Osteoblast (primary cell): Measurements from ENCODE around the gene ARHGEF4. TPM values are rescaled to one million over a fixed set of nuclear protein-coding genes. Genes with fewer than 3 reads are reported as not detected.

ENCODE experiments used
- DNase-seq: peaks from one replicate; pipeline ENCODE4 v3.0.0; 2011; ENCODE audit warnings: low spot score, mixed read lengths; ENCODE audit not compliant: insufficient read length; ENCODE audit errors: missing footprints
- H2AFZ ChIP-seq: 2 replicates; pipeline ENCODE4 v1.6.0; 2011; ENCODE audit warnings: mild to moderate bottlenecking, low read length
- H3K27ac ChIP-seq: 2 replicates; pipeline ENCODE4 v1.5.1; 2011; ENCODE audit warnings: mild to moderate bottlenecking, low read depth, low read length, moderate library complexity
- H3K27me3 ChIP-seq: 2 replicates; pipeline ENCODE4 v1.6.0; 2012; ENCODE audit warnings: mild to moderate bottlenecking, control low read depth, inconsistent platforms, low read length, moderate library complexity; ENCODE audit not compliant: insufficient read depth
- H3K36me3 ChIP-seq: 2 replicates; pipeline ENCODE4 v1.5.1; 2011; ENCODE audit warnings: mild to moderate bottlenecking, low read length, control low read depth, moderate library complexity; ENCODE audit not compliant: insufficient read depth
- H3K4me1 ChIP-seq: 2 replicates; pipeline ENCODE4 v1.5.1; 2011; ENCODE audit warnings: mild to moderate bottlenecking, low read length, control low read depth, moderate library complexity; ENCODE audit not compliant: insufficient read depth
- H3K4me2 ChIP-seq: 2 replicates; pipeline ENCODE4 v1.6.0; 2011; ENCODE audit warnings: mild to moderate bottlenecking, low read length; ENCODE audit not compliant: insufficient read depth
- H3K4me3 ChIP-seq: fragments of 200-600 bp; sonication (generic); 3 replicates; pipeline ENCODE4 v1.5.1; 2012; ENCODE audit warnings: mild to moderate bottlenecking, low read length, inconsistent platforms; ENCODE audit not compliant: insufficient read depth
- H3K79me2 ChIP-seq: 2 replicates; pipeline ENCODE4 v1.6.0; 2012; ENCODE audit warnings: mild to moderate bottlenecking, low read length, control low read depth, inconsistent platforms; ENCODE audit not compliant: insufficient read depth
- H3K9me3 ChIP-seq: 2 replicates; pipeline ENCODE4 v1.5.1; 2011; ENCODE audit warnings: low read depth, low read length, control low read depth
- H4K20me1 ChIP-seq: 2 replicates; pipeline ENCODE4 v1.6.0; 2012; ENCODE audit warnings: mild to moderate bottlenecking, low read length, control low read depth; ENCODE audit not compliant: insufficient read depth
- total RNA-seq: library from RNA; depleted of rRNA; stranded (reverse); fragments of >200 nt; gene quantifications from 2 replicates; pipeline ENCODE4 v1.2.3, GENCODE V29; 2012
- TF ChIP-seq, protein P1 (sequence below): IDR thresholded peaks from 2 replicates; pipeline ENCODE4 v1.5.1; 2011; ENCODE audit warnings: mild to moderate bottlenecking, low read depth, low read length, moderate library complexity; ENCODE audit errors: extremely low read depth

The ARHGEF4 gene
- total RNA-seq, 1 donor = 3.6 TPM

DNA sequence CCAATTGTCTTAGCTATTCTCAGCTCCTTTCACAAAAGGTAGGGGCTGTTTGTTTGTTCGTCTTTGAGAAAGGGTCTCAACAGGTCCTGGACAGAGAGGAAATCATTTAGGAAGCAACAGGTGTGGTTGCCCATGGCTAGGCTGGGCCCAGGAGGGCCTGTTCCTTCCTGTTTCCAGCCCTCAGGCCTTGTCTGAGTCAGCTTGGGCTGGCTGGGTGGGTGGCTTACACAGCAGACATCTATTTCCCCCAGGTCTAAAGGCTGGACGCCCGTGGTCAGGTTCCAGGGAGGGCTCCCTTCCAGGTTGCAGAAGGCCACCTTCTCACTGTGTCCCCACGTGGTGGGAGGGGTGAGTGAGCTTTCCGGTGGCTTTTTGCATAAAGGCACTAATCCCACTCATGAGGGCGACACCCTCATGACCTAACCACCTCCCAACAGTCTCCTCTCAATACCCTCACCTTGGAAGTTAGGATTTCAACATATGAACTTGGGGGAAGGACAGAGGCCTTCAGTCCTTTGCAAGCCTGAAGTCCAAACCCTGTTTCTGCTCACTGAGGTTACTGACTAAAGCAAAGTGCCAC, 45.5 kb downstream of the ARHGEF4 start:
- Histone ChIP-seq H4K20me1 (no peaks in the 10 kb centered on the region), H3K4me3 (no peak overlapping the region), H2AFZ (no peak overlapping the region), H3K4me2 (no peak overlapping the region), H3K27ac (no peak overlapping the region), H3K36me3 (no peaks in the 10 kb centered on the region), H3K27me3 (no peaks in the 10 kb centered on the region), H3K79me2 (no peaks in the 10 kb centered on the region), H3K9me3 (no peaks in the 10 kb centered on the region), H3K4me1 (no peaks in the 10 kb centered on the region)
- no peak for DNase-seq
- TF ChIP-seq, protein P1, sequence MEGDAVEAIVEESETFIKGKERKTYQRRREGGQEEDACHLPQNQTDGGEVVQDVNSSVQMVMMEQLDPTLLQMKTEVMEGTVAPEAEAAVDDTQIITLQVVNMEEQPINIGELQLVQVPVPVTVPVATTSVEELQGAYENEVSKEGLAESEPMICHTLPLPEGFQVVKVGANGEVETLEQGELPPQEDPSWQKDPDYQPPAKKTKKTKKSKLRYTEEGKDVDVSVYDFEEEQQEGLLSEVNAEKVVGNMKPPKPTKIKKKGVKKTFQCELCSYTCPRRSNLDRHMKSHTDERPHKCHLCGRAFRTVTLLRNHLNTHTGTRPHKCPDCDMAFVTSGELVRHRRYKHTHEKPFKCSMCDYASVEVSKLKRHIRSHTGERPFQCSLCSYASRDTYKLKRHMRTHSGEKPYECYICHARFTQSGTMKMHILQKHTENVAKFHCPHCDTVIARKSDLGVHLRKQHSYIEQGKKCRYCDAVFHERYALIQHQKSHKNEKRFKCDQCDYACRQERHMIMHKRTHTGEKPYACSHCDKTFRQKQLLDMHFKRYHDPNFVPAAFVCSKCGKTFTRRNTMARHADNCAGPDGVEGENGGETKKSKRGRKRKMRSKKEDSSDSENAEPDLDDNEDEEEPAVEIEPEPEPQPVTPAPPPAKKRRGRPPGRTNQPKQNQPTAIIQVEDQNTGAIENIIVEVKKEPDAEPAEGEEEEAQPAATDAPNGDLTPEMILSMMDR = no peak

DNA sequence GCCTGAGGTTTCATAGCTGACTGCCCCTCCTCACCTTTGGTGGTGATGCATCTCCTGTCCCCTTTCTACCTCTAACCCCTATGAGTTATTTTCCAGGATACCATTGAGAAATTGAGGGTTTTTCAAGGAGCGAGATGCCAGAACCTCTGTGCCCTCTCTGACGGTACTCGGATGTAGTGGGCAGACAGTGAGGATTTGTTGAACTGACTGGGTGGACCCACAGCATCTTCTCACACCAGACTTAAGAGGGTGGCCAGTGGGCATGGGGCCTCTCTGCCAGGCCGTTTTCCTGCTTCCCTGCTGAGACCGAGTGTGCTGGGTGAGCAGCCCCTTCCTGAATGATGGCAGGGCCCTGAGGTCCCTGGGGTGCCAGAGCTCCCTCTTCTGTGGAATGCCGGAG, 46.3 kb downstream of the ARHGEF4 start:
- H2AFZ ChIP-seq = no peak overlapping the region
- DNase-seq = no peak
- H3K27me3 ChIP-seq = no peaks in the 10 kb centered on the region
- H3K4me1 ChIP-seq = no peaks in the 10 kb centered on the region
- TF ChIP-seq, protein P1 = no peak
- H3K4me3 ChIP-seq = no peak overlapping the region
- no peaks in the 10 kb centered on the region for H4K20me1 ChIP-seq
- H3K4me2 ChIP-seq = no peak overlapping the region
- no peaks in the 10 kb centered on the region for H3K36me3 ChIP-seq
- H3K27ac ChIP-seq = no peak overlapping the region
- H3K79me2 ChIP-seq = no peaks in the 10 kb centered on the region
- H3K9me3 ChIP-seq = no peaks in the 10 kb centered on the region

DNA sequence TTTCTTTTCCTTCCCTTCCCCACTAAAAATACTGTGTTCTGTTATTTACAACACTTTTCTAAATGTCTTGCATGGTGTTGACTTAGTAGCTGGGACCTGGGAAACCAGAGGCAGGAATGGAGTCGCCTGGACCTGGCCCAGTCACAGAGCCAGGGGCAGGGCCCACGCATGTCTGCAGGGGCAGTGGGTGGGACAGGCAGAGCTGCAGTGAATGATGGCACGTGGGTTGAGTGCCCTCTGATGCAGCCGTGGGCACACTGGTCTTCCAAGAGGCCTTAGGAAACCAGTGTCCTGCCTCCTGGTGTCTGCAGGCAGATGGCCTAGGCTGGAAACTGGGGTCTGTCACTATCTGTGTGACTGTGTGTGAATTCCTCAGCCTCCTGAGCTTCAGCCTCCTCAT, 46.8 kb downstream of the ARHGEF4 start:
- Histone ChIP-seq H3K27ac (no peak overlapping the region), H3K27me3 (no peaks in the 10 kb centered on the region), H3K36me3 (no peaks in the 10 kb centered on the region), H3K4me3 (no peak overlapping the region), H2AFZ (no peak overlapping the region), H3K79me2 (no peaks in the 10 kb centered on the region), H3K4me2 (no peak overlapping the region), H3K4me1 (no peaks in the 10 kb centered on the region), H3K9me3 (no peaks in the 10 kb centered on the region), H4K20me1 (no peaks in the 10 kb centered on the region)
- no peak for DNase-seq
- TF ChIP-seq, protein P1 = no peak

DNA sequence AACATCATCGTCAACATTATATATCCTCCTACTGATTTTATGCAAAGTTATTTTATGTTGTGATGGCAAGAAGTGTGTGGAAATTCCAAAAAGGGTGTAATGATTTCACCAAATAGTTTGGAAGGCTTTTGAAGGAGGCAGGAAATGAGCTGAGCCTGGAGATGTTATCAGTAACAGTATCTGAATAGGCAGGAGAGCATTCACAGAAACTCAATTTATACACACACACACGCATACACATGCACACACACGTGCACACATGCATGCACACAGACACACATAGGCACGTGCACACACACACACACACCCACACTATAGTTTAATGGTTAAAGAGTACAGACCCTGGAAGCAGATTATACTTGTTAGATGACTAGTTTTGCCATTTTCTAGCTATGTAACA, 47.3 kb downstream of the ARHGEF4 start:
- DNase-seq = no peak
- Histone ChIP-seq H2AFZ (no peak overlapping the region), H3K79me2 (no peaks in the 10 kb centered on the region), H3K4me3 (no peak overlapping the region), H4K20me1 (no peaks in the 10 kb centered on the region), H3K36me3 (no peaks in the 10 kb centered on the region), H3K27me3 (no peaks in the 10 kb centered on the region), H3K4me2 (no peak overlapping the region), H3K4me1 (no peaks in the 10 kb centered on the region), H3K27ac (no peak overlapping the region), H3K9me3 (no peaks in the 10 kb centered on the region)
- TF ChIP-seq, protein P1 = no peak
